Osteoblast (primary cell): ENCODE measurements around the gene KIAA1210. TPM values are rescaled to one million over a fixed set of nuclear protein-coding genes. Genes with fewer than 3 reads are reported as not detected.

Source experiments
- DNase-seq: peaks from one replicate; pipeline ENCODE4 v3.0.0; 2011; ENCODE audit warnings: low spot score, mixed read lengths; ENCODE audit not compliant: insufficient read length; ENCODE audit errors: missing footprints
- H2AFZ ChIP-seq: 2 replicates; pipeline ENCODE4 v1.6.0; 2011; ENCODE audit warnings: mild to moderate bottlenecking, low read length
- H3K27ac ChIP-seq: 2 replicates; pipeline ENCODE4 v1.5.1; 2011; ENCODE audit warnings: mild to moderate bottlenecking, low read depth, low read length, moderate library complexity
- H3K27me3 ChIP-seq: 2 replicates; pipeline ENCODE4 v1.6.0; 2012; ENCODE audit warnings: mild to moderate bottlenecking, control low read depth, inconsistent platforms, low read length, moderate library complexity; ENCODE audit not compliant: insufficient read depth
- H3K36me3 ChIP-seq: 2 replicates; pipeline ENCODE4 v1.5.1; 2011; ENCODE audit warnings: mild to moderate bottlenecking, low read length, control low read depth, moderate library complexity; ENCODE audit not compliant: insufficient read depth
- H3K4me1 ChIP-seq: 2 replicates; pipeline ENCODE4 v1.5.1; 2011; ENCODE audit warnings: mild to moderate bottlenecking, low read length, control low read depth, moderate library complexity; ENCODE audit not compliant: insufficient read depth
- H3K4me2 ChIP-seq: 2 replicates; pipeline ENCODE4 v1.6.0; 2011; ENCODE audit warnings: mild to moderate bottlenecking, low read length; ENCODE audit not compliant: insufficient read depth
- H3K4me3 ChIP-seq: fragments of 200-600 bp; sonication (generic); 3 replicates; pipeline ENCODE4 v1.5.1; 2012; ENCODE audit warnings: mild to moderate bottlenecking, low read length, inconsistent platforms; ENCODE audit not compliant: insufficient read depth
- H3K79me2 ChIP-seq: 2 replicates; pipeline ENCODE4 v1.6.0; 2012; ENCODE audit warnings: mild to moderate bottlenecking, low read length, control low read depth, inconsistent platforms; ENCODE audit not compliant: insufficient read depth
- H3K9me3 ChIP-seq: 2 replicates; pipeline ENCODE4 v1.5.1; 2011; ENCODE audit warnings: low read depth, low read length, control low read depth
- H4K20me1 ChIP-seq: 2 replicates; pipeline ENCODE4 v1.6.0; 2012; ENCODE audit warnings: mild to moderate bottlenecking, low read length, control low read depth; ENCODE audit not compliant: insufficient read depth
- total RNA-seq: library from RNA; depleted of rRNA; stranded (reverse); fragments of >200 nt; gene quantifications from 2 replicates; pipeline ENCODE4 v1.2.3, GENCODE V29; 2012
- TF ChIP-seq, protein P1 (sequence below): IDR thresholded peaks from 2 replicates; pipeline ENCODE4 v1.5.1; 2011; ENCODE audit warnings: mild to moderate bottlenecking, low read depth, low read length, moderate library complexity; ENCODE audit errors: extremely low read depth

Gene KIAA1210
- total RNA-seq, 1 donor: not detected

DNA sequence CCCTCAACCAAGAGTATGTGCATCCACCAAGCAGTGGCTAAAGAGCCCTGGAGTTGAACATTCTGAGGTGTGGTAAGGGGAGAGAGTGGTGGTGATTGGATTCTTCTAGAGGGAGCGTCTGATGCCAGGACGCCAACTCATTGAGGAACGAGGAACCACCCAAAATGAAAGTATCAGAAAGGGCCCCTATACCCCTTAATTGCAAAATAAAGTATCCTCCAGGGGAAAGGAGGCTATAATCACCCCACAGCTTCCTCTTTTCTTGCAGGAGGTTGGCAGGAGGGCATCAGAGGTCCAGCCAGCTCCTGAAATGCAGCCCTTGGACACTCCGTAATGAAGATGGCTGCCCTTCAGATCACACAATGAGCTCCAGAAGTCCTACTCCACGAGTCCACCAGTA is 5.3 kb upstream of the KIAA1210 start:
- Histone ChIP-seq H3K27me3 (peaks cover 10% of the 10 kb centered on the region), H4K20me1 (no peaks in the 10 kb centered on the region), H2AFZ (no peak overlapping the region), H3K4me2 (no peak overlapping the region), H3K9me3 (no peaks in the 10 kb centered on the region), H3K4me1 (no peaks in the 10 kb centered on the region), H3K4me3 (no peak overlapping the region), H3K79me2 (no peaks in the 10 kb centered on the region), H3K36me3 (no peaks in the 10 kb centered on the region), H3K27ac (no peak overlapping the region)
- TF ChIP-seq, protein P1, sequence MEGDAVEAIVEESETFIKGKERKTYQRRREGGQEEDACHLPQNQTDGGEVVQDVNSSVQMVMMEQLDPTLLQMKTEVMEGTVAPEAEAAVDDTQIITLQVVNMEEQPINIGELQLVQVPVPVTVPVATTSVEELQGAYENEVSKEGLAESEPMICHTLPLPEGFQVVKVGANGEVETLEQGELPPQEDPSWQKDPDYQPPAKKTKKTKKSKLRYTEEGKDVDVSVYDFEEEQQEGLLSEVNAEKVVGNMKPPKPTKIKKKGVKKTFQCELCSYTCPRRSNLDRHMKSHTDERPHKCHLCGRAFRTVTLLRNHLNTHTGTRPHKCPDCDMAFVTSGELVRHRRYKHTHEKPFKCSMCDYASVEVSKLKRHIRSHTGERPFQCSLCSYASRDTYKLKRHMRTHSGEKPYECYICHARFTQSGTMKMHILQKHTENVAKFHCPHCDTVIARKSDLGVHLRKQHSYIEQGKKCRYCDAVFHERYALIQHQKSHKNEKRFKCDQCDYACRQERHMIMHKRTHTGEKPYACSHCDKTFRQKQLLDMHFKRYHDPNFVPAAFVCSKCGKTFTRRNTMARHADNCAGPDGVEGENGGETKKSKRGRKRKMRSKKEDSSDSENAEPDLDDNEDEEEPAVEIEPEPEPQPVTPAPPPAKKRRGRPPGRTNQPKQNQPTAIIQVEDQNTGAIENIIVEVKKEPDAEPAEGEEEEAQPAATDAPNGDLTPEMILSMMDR: no peak
- no peak for DNase-seq

DNA sequence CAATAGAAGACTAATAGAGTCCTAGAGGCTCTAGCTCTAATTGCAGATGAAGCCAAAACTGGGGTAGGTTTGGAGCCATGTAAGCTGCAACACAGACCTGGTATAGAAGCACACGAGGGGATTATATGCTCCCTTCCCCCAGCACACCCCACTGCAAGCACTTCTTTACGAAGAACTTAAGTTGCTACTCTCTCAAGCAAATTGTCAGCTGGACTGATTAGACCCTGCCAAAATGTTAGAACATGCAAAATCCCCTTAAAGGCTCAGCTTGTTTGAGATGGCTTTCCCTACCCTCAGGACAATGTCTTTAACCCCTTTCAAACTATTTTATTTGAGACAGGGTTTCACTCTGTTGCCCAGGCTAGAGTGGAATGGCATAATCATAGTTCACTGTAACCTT is 4.7 kb upstream of the KIAA1210 start:
- Histone ChIP-seq H3K9me3 (no peaks in the 10 kb centered on the region), H3K27me3 (peaks cover 10% of the 10 kb centered on the region), H3K36me3 (no peaks in the 10 kb centered on the region), H4K20me1 (no peaks in the 10 kb centered on the region), H3K4me1 (no peaks in the 10 kb centered on the region), H3K4me3 (no peak overlapping the region), H3K4me2 (no peak overlapping the region), H2AFZ (no peak overlapping the region), H3K79me2 (no peaks in the 10 kb centered on the region), H3K27ac (no peak overlapping the region)
- DNase-seq: no peak
- TF ChIP-seq, protein P1: no peak

DNA sequence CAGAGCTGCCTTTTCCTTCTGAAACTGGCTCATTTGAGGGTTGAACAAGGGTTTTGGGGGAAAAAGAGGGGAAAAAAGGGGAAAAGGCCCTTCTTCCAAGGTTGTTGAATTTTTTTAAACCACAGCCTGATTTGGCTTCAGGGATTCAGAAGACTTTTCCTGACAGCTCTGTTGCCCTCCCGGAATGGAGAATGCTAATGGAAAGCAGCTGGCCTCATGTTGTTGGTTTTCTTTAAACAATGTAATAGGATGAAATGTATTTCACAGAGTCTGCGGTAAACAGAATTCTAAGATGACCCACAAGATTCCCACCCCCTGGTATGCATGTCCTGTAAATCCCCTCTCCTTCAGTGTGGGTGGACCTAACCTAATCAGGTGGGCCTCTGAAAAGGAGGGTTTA is 3.3 kb upstream of the KIAA1210 start:
- H3K27ac ChIP-seq: no peak overlapping the region
- H3K4me1 ChIP-seq: no peaks in the 10 kb centered on the region
- peak; percentile 1 for DNase-seq
- no peaks in the 10 kb centered on the region for H3K36me3 ChIP-seq
- no peak overlapping the region for H3K4me3 ChIP-seq
- H2AFZ ChIP-seq: no peak overlapping the region
- H3K79me2 ChIP-seq: no peaks in the 10 kb centered on the region
- H3K9me3 ChIP-seq: no peaks in the 10 kb centered on the region
- peaks cover 10% of the 10 kb centered on the region for H3K27me3 ChIP-seq
- no peaks in the 10 kb centered on the region for H4K20me1 ChIP-seq
- H3K4me2 ChIP-seq: no peak overlapping the region
- TF ChIP-seq, protein P1: no peak

DNA sequence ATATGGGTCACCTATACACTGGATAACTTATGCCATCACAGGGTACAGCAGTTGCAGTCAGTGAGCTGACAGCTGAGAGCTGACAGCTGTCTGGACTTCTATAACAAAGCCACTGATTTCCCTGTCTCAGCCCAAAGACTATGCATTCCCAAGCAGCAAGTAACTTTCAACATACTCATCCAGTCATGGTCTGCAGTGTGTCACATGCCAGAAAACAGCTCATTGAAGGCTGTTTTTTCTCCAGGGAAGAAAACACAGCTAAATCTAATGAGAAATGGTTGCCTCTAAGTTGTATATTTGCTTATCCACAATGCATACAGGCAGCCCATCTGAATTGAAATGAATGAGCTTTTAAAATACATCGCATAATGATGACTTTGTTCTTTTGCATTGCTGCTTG is 6.3 kb downstream of the KIAA1210 start:
- Histone ChIP-seq H3K79me2 (no peaks in the 10 kb centered on the region), H3K4me3 (no peak overlapping the region), H2AFZ (no peak overlapping the region), H3K9me3 (no peaks in the 10 kb centered on the region), H4K20me1 (no peaks in the 10 kb centered on the region), H3K4me1 (no peaks in the 10 kb centered on the region), H3K27me3 (peaks cover 15% of the 10 kb centered on the region), H3K4me2 (no peak overlapping the region), H3K27ac (no peak overlapping the region), H3K36me3 (no peaks in the 10 kb centered on the region)
- TF ChIP-seq, protein P1: no peak
- DNase-seq: peak; percentile 51
